WTC11 (cell line): ENCODE measurements around the gene GNA12. TPM values are rescaled to one million over a fixed set of nuclear protein-coding genes. Genes with fewer than 3 reads are reported as not detected.

Experiments
- ATAC-seq: fragments of 200-7000 bp; cut with Tn5 transposase; 2 replicates; pipeline ENCODE4 v1.10.0; 2021; ENCODE audit warnings: mild to moderate bottlenecking, moderate library complexity
- CTCF ChIA-PET: fragments of 300-600 bp; sonication (Branson Sonifier 250); formaldehyde crosslinking; loops from one replicate; lab custom pipeline; 2021; ENCODE audit warnings: antibody characterized with exemption; lab: Charles Lee
- POLR2A ChIA-PET: fragments of 350-600 bp; sonication (Branson Sonifier 250); formaldehyde crosslinking; loops from one replicate; lab custom pipeline; 2021; ENCODE audit warnings: antibody characterized with exemption; lab: Charles Lee
- DNase-seq: peaks from one replicate; pipeline ENCODE4 v3.0.0; 2021; ENCODE audit warnings: low spot score
- H3K27ac Mint-ChIP-seq: 2 replicates; pipeline ENCODE4 v1.8.0; 2021; ENCODE audit warnings: mixed read lengths
- H3K27me3 Mint-ChIP-seq: 2 replicates; pipeline ENCODE4 v1.8.0; 2021; ENCODE audit warnings: low read depth, mild to moderate bottlenecking, moderate library complexity, mixed read lengths
- H3K36me3 Mint-ChIP-seq: 2 replicates; pipeline ENCODE4 v1.8.0; 2021; ENCODE audit warnings: mixed read lengths
- H3K4me1 Mint-ChIP-seq: 2 replicates; pipeline ENCODE4 v1.8.0; 2022; ENCODE audit warnings: mixed read lengths
- H3K4me3 Mint-ChIP-seq: 2 replicates; pipeline ENCODE4 v1.8.0; 2021; ENCODE audit warnings: mild to moderate bottlenecking, moderate library complexity, mixed read lengths
- H3K9me3 Mint-ChIP-seq: 2 replicates; pipeline ENCODE4 v1.8.0; 2021; ENCODE audit warnings: mixed read lengths
- ATF1 ChIP-seq: sonication (generic); formaldehyde crosslinking; IDR thresholded peaks from 2 replicates; pipeline ENCODE4 v1.8.1; 2023; ENCODE audit warnings: mild to moderate bottlenecking, moderate library complexity, missing genetic modification reagents
- CREB1 ChIP-seq: sonication (generic); formaldehyde crosslinking; IDR thresholded peaks from 2 replicates; pipeline ENCODE4 v1.8.0; 2023; ENCODE audit warnings: mild to moderate bottlenecking, missing genetic modification reagents
- GABPB1 ChIP-seq: sonication (generic); formaldehyde crosslinking; IDR thresholded peaks from 2 replicates; pipeline ENCODE4 v1.8.1; 2023; ENCODE audit warnings: mild to moderate bottlenecking, missing genetic modification reagents
- GRHL2 ChIP-seq: fragments of 250-450 bp; sonication (Bioruptor Pico); IDR thresholded peaks from 2 replicates; pipeline ENCODE4 v1.8.0; 2022; ENCODE audit warnings: mild to moderate bottlenecking, moderate library complexity; ENCODE audit not compliant: insufficient replicate concordance, severe bottlenecking
- HMGA2 ChIP-seq: fragments of 250-450 bp; sonication (Bioruptor Pico); IDR thresholded peaks from 2 replicates; pipeline ENCODE4 v1.4.0; 2021; ENCODE audit warnings: mild to moderate bottlenecking, moderate library complexity
- HMGXB4 ChIP-seq: sonication (generic); formaldehyde crosslinking; IDR thresholded peaks from 2 replicates; pipeline ENCODE4 v1.8.1; 2023; ENCODE audit warnings: mild to moderate bottlenecking, moderate library complexity, missing genetic modification reagents
- MLX ChIP-seq: sonication (generic); formaldehyde crosslinking; IDR thresholded peaks from 2 replicates; pipeline ENCODE4 v1.8.1; 2023; ENCODE audit warnings: mild to moderate bottlenecking, missing genetic modification reagents, moderate library complexity
- NFYB ChIP-seq: sonication (generic); formaldehyde crosslinking; conservative IDR thresholded peaks from 2 replicates; pipeline ENCODE4 v1.8.0; 2022; ENCODE audit warnings: low read depth, missing genetic modification reagents
- ZNF317 ChIP-seq: sonication (generic); formaldehyde crosslinking; IDR thresholded peaks from 2 replicates; pipeline ENCODE4 v1.8.1; 2023; ENCODE audit warnings: low read depth, mild to moderate bottlenecking, moderate library complexity, missing genetic modification reagents, borderline replicate concordance
- ZNF396 ChIP-seq: fragments of 250-450 bp; sonication (Bioruptor Pico); IDR thresholded peaks from 2 replicates; pipeline ENCODE4 v1.8.0; 2021; ENCODE audit warnings: mild to moderate bottlenecking, moderate library complexity, borderline replicate concordance
- ZNF512 ChIP-seq: sonication (generic); formaldehyde crosslinking; IDR thresholded peaks from 2 replicates; pipeline ENCODE4 v1.8.1; 2022; ENCODE audit warnings: missing genetic modification reagents, borderline replicate concordance
- total RNA-seq: library from RNA; stranded (reverse); gene quantifications from 3 replicates; pipeline ENCODE4 v1.2.3, GENCODE V29; 2021
- TF ChIP-seq, protein P1 (sequence below): sonication (generic); formaldehyde crosslinking; conservative IDR thresholded peaks from 2 replicates; pipeline ENCODE4 v1.8.1; 2023; ENCODE audit warnings: mild to moderate bottlenecking, low read depth, missing genetic modification reagents, moderate library complexity

The GNA12 gene
- total RNA-seq, 1 experiment from 2014 or later, result 99.6 TPM

DNA sequence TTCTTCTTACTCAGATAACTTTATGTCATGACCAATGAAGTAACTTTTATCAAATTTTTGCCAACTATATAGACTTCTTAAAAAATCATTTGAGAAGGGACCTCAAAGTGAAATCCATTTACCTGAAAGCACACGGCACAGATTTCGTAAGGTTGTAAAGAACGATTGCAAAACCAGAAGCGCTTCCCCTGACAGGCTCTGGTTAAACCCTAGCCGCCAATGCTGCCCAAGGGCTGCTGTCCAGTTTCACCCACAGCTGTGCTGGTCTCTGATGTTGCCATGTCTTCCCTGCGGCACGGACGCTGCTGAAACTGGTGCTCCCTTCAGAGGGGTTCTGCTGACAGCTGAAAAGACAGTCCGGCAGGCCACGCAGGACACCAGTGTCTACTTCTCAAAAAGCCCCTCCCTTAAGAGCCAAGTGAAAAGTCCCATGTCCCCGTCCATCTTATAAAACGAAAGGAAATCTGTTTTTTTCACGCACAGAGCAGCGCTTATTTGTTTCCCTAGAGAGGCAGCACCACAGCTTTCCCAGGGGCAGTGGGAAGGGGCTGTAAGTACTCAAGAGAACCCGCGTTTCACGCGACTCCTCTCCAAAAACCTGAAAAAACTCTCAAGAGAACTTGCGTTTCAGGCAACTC is 32.5 kb downstream of the GNA12 start:
- H3K9me3 Mint-ChIP-seq, result no peaks in the 10 kb centered on the region
- ChIA-PET POLR2A (interaction anchor here (1.3 kb wide), 1 partner anchor 10 kb away, joined by 3 read pairs; no protein-coding TSS in a partner anchor), CTCF (interaction anchor here (0.6 kb wide), 1 partner anchor 51 kb away, joined by 3 read pairs; no protein-coding TSS in a partner anchor)
- no peak for DNase-seq
- H3K27me3 Mint-ChIP-seq, result no peaks in the 10 kb centered on the region
- H3K27ac Mint-ChIP-seq, result peak overlapping the region; percentile 89
- peaks cover 3% of the 10 kb centered on the region for H3K36me3 Mint-ChIP-seq
- H3K4me3 Mint-ChIP-seq, result no peak overlapping the region
- H3K4me1 Mint-ChIP-seq, result peaks cover 95% of the 10 kb centered on the region
- no peak for ATAC-seq
- no peak for TF ChIP-seq NFYB
- no peak for TF ChIP-seq GRHL2 (CRISPR knock-in tag)
- no peak for TF ChIP-seq ZNF396 (CRISPR knock-in tag)
- TF ChIP-seq ATF1, result no peak
- TF ChIP-seq ZNF317 (CRISPR knock-in tag), result no peak
- no peak for TF ChIP-seq HMGA2 (CRISPR knock-in tag)
- no peak for TF ChIP-seq ZNF512 (CRISPR knock-in tag)
- TF ChIP-seq CREB1 (CRISPR knock-in tag), result no peak

- DNase-seq (no peak), ATAC-seq (no peak)
- ChIA-PET POLR2A (interaction anchor here (1.3 kb wide), 1 partner anchor 11 kb away, joined by 3 read pairs; no protein-coding TSS in a partner anchor), CTCF (interaction anchor here (0.6 kb wide), 1 partner anchor 50 kb away, joined by 3 read pairs; no protein-coding TSS in a partner anchor)
- TF ChIP-seq, protein P1, sequence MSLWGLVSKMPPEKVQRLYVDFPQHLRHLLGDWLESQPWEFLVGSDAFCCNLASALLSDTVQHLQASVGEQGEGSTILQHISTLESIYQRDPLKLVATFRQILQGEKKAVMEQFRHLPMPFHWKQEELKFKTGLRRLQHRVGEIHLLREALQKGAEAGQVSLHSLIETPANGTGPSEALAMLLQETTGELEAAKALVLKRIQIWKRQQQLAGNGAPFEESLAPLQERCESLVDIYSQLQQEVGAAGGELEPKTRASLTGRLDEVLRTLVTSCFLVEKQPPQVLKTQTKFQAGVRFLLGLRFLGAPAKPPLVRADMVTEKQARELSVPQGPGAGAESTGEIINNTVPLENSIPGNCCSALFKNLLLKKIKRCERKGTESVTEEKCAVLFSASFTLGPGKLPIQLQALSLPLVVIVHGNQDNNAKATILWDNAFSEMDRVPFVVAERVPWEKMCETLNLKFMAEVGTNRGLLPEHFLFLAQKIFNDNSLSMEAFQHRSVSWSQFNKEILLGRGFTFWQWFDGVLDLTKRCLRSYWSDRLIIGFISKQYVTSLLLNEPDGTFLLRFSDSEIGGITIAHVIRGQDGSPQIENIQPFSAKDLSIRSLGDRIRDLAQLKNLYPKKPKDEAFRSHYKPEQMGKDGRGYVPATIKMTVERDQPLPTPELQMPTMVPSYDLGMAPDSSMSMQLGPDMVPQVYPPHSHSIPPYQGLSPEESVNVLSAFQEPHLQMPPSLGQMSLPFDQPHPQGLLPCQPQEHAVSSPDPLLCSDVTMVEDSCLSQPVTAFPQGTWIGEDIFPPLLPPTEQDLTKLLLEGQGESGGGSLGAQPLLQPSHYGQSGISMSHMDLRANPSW (CRISPR knock-in tag), result no peak
- TF ChIP-seq ZNF396 (CRISPR knock-in tag), result no peak
- TF ChIP-seq GABPB1 (CRISPR knock-in tag), result peak; percentile 79
- no peak for TF ChIP-seq HMGXB4 (CRISPR knock-in tag)
- no peak for TF ChIP-seq MLX (CRISPR knock-in tag)
- Mint-ChIP-seq H3K4me1 (peaks cover 91% of the 10 kb centered on the region), H3K4me3 (no peak overlapping the region), H3K9me3 (no peaks in the 10 kb centered on the region), H3K27me3 (no peaks in the 10 kb centered on the region), H3K36me3 (peaks cover 3% of the 10 kb centered on the region), H3K27ac (peak overlapping the region; percentile 89)
These were observed 33.3 kb downstream of the GNA12 start for GRCh38 chr7:2810682-2811415.
